Measurements from ENCODE around the gene TUT7. TPM values are rescaled to one million over a fixed set of nuclear protein-coding genes. Genes with fewer than 3 reads are reported as not detected.
"Not testable (repeated sequence)": the region's sequence is repeated elsewhere in the genome, so short reads cannot be mapped to it uniquely, and the experiment has no call there.

TUT7 gene
- total RNA-seq (2014; rRNA removed; shearing (Covaris generic)), result 11.5 and 21.6 TPM in 2 replicates

GRCh38 chr9:86354011-86354817 is at the start of gene TUT7:
TSS of gene TUT7 (minus strand) at chr9:86354410. CDS start at chr9:86353199, 1,211 bp downstream.
- Histone ChIP-seq H3K4me1 (replicated peaks) (peaks cover 24% of the 10 kb centered on the region), H3K27ac (peak within 1 kb of the TSS; percentile 75), H3K36me3 (peaks cover 23% of the 10 kb centered on the region), H3K9me3 (replicated peaks) (no peaks in the 10 kb centered on the region), H3K4me3 (peak within 1 kb of the TSS; percentile 75), H3K27me3 (replicated peaks) (no peaks in the 10 kb centered on the region)
- peak; percentile 92 to 93 for DNase-seq (ENCODE audit: low read depth in 1 of 2, low spot score in 2 of 2)

GRCh38 chr9:86402591-86402990 is 48.4 kb upstream of the TUT7 start:
- no peak overlapping the region for H3K4me3 ChIP-seq
- no peak overlapping the region for H3K27ac ChIP-seq
- DNase-seq (ENCODE audit: low read depth in 1 of 2, low spot score in 2 of 2), result no peak
- H3K9me3 ChIP-seq (replicated peaks), result no peaks in the 10 kb centered on the region
- no peaks in the 10 kb centered on the region for H3K36me3 ChIP-seq
- H3K27me3 ChIP-seq (replicated peaks), result no peaks in the 10 kb centered on the region
- H3K4me1 ChIP-seq (replicated peaks), result peaks cover 26% of the 10 kb centered on the region

GRCh38 chr9:86396412-86396811 is 42.2 kb upstream of the TUT7 start:
- no peak overlapping the region for H3K27ac ChIP-seq
- H3K4me1 ChIP-seq (replicated peaks), result no peaks in the 10 kb centered on the region
- H3K9me3 ChIP-seq (replicated peaks), result no peaks in the 10 kb centered on the region
- H3K4me3 ChIP-seq, result no peak overlapping the region
- H3K27me3 ChIP-seq (replicated peaks), result no peaks in the 10 kb centered on the region
- no peaks in the 10 kb centered on the region for H3K36me3 ChIP-seq
- DNase-seq (ENCODE audit: low read depth in 1 of 2, low spot score in 2 of 2), result no peak

- not testable (repeated sequence) for H3K27me3 ChIP-seq (replicated peaks); H3K9me3 ChIP-seq (replicated peaks); H3K27ac ChIP-seq; H3K4me3 ChIP-seq; H3K36me3 ChIP-seq; DNase-seq (ENCODE audit: low read depth in 1 of 2, low spot score in 2 of 2); H3K4me1 ChIP-seq (replicated peaks)
Measured at GRCh38 chr9:86390184-86390583, 36.0 kb upstream of the TUT7 start.

- Histone ChIP-seq H3K9me3 (replicated peaks) (no peaks in the 10 kb centered on the region), H3K4me1 (replicated peaks) (no peaks in the 10 kb centered on the region), H3K4me3 (no peak overlapping the region), H3K27me3 (replicated peaks) (no peaks in the 10 kb centered on the region), H3K36me3 (no peaks in the 10 kb centered on the region), H3K27ac (no peak overlapping the region)
- DNase-seq (ENCODE audit: low read depth in 1 of 2, low spot score in 2 of 2), result no peak
Measured at GRCh38 chr9:86389628-86390027, 35.4 kb upstream of the TUT7 start.

GRCh38 chr9:86387376-86387775 is 33.2 kb upstream of the TUT7 start:
- no peak for DNase-seq (ENCODE audit: low read depth in 1 of 2, low spot score in 2 of 2)
- Histone ChIP-seq H3K27me3 (replicated peaks) (no peaks in the 10 kb centered on the region), H3K36me3 (no peaks in the 10 kb centered on the region), H3K4me3 (no peak overlapping the region), H3K9me3 (replicated peaks) (no peaks in the 10 kb centered on the region), H3K27ac (no peak overlapping the region), H3K4me1 (replicated peaks) (no peaks in the 10 kb centered on the region)

GRCh38 chr9:86383000-86383399 is 28.8 kb upstream of the TUT7 start:
- H3K4me3 ChIP-seq; H3K9me3 ChIP-seq (replicated peaks); H3K27me3 ChIP-seq (replicated peaks); H3K4me1 ChIP-seq (replicated peaks); DNase-seq (ENCODE audit: low read depth in 1 of 2, low spot score in 2 of 2); H3K36me3 ChIP-seq; H3K27ac ChIP-seq: not testable (repeated sequence)

- no peak overlapping the region for H3K27ac ChIP-seq
- H3K4me1 ChIP-seq (replicated peaks), result no peaks in the 10 kb centered on the region
- H3K36me3 ChIP-seq, result no peaks in the 10 kb centered on the region
- no peaks in the 10 kb centered on the region for H3K9me3 ChIP-seq (replicated peaks)
- no peaks in the 10 kb centered on the region for H3K27me3 ChIP-seq (replicated peaks)
- no peak for DNase-seq (ENCODE audit: low read depth in 1 of 2, low spot score in 2 of 2)
- no peak overlapping the region for H3K4me3 ChIP-seq
Measured at GRCh38 chr9:86376016-86376415, 21.8 kb upstream of the TUT7 start.

GRCh38 chr9:86369810-86370209 is 15.6 kb upstream of the TUT7 start:
- no peak for DNase-seq (ENCODE audit: low read depth in 1 of 2, low spot score in 2 of 2)
- no peak overlapping the region for H3K4me3 ChIP-seq
- no peak overlapping the region for H3K27ac ChIP-seq
- H3K4me1 ChIP-seq (replicated peaks), result peaks cover 6% of the 10 kb centered on the region; the same call in 1 of the 2 replicates
- H3K27me3 ChIP-seq (replicated peaks), result no peaks in the 10 kb centered on the region
- H3K9me3 ChIP-seq (replicated peaks), result peaks cover 9% of the 10 kb centered on the region; the same call in 1 of the 2 replicates
- no peaks in the 10 kb centered on the region for H3K36me3 ChIP-seq

- H3K4me1 ChIP-seq (replicated peaks), result peaks cover 6% of the 10 kb centered on the region; the same call in 1 of the 2 replicates
- H3K27ac ChIP-seq, result no peak overlapping the region
- DNase-seq (ENCODE audit: low read depth in 1 of 2, low spot score in 2 of 2), result no peak
- peaks cover 9% of the 10 kb centered on the region; the same call in 1 of the 2 replicates for H3K9me3 ChIP-seq (replicated peaks)
- no peak overlapping the region for H3K4me3 ChIP-seq
- H3K27me3 ChIP-seq (replicated peaks), result no peaks in the 10 kb centered on the region
- H3K36me3 ChIP-seq, result no peaks in the 10 kb centered on the region
Measured at GRCh38 chr9:86368871-86369521, 14.8 kb upstream of the TUT7 start.

- H3K27ac ChIP-seq, result no peak overlapping the region
- H3K4me3 ChIP-seq, result no peak overlapping the region
- H3K36me3 ChIP-seq, result no peaks in the 10 kb centered on the region
- no peak for DNase-seq (ENCODE audit: low read depth in 1 of 2, low spot score in 2 of 2)
- no peaks in the 10 kb centered on the region for H3K9me3 ChIP-seq (replicated peaks)
- no peaks in the 10 kb centered on the region for H3K27me3 ChIP-seq (replicated peaks)
- H3K4me1 ChIP-seq (replicated peaks), result 0 out of 2 replicates have a peak, but pooled peaks cover 4% of the 10 kb centered on the region
Measured at GRCh38 chr9:86361176-86361575, 7.0 kb upstream of the TUT7 start.

GRCh38 chr9:86359151-86359879 is 5.1 kb upstream of the TUT7 start:
- Histone ChIP-seq H3K27me3 (replicated peaks) (no peaks in the 10 kb centered on the region), H3K36me3 (no peaks in the 10 kb centered on the region), H3K9me3 (replicated peaks) (no peaks in the 10 kb centered on the region), H3K4me1 (replicated peaks) (peaks cover 10% of the 10 kb centered on the region; the same call in 1 of the 2 replicates), H3K27ac (no peak overlapping the region), H3K4me3 (no peak overlapping the region)
- DNase-seq (ENCODE audit: low read depth in 1 of 2, low spot score in 2 of 2), result no peak

- Histone ChIP-seq H3K9me3 (replicated peaks) (no peaks in the 10 kb centered on the region), H3K36me3 (peaks cover 11% of the 10 kb centered on the region), H3K4me1 (replicated peaks) (peaks cover 20% of the 10 kb centered on the region), H3K4me3 (no peak overlapping the region), H3K27ac (no peak overlapping the region), H3K27me3 (replicated peaks) (no peaks in the 10 kb centered on the region)
- no peak for DNase-seq (ENCODE audit: low read depth in 1 of 2, low spot score in 2 of 2)
Measured at GRCh38 chr9:86356871-86357866, 3.0 kb upstream of the TUT7 start.

Data from SJSA1 (cell line).